Panc1 (cell line): ENCODE results near the gene DRAXIN. TPM values are rescaled to one million over a fixed set of nuclear protein-coding genes. Genes with fewer than 3 reads are reported as not detected.

ENCODE experiments used
- ATAC-seq: fragments of 200-7000 bp; cut with Tn5 transposase; 2 replicates; pipeline ENCODE4 v1.9.1; 2020; ENCODE audit warnings: mild to moderate bottlenecking, moderate library complexity
- BruUV-seq: library from RNA; stranded (reverse); fragments of 400-500 nt; replicated peaks from 2 replicates; lab custom pipeline; 2021; lab: Mats Ljungman, UMichigan
- CTCF ChIA-PET: fragments of 300-600 bp; sonication (Branson Sonifier 250); formaldehyde crosslinking; loops from one replicate; lab custom pipeline; 2022; ENCODE audit warnings: antibody characterized with exemption; lab: Charles Lee
- POLR2A ChIA-PET: fragments of 300-600 bp; sonication (Branson Sonifier 250); formaldehyde crosslinking; loops from one replicate; lab custom pipeline; 2022; ENCODE audit warnings: antibody characterized with exemption; lab: Charles Lee
- DNase-seq: peaks from one replicate; pipeline ENCODE4 v3.0.0-alpha.2; 2010; ENCODE audit warnings: low read depth, low spot score
- H3K27ac ChIP-seq: 2 replicates; pipeline ENCODE4 v1.5.1; 2011; ENCODE audit warnings: mild to moderate bottlenecking, low read length, inconsistent platforms
- H3K27me3 ChIP-seq: fragments of 200-500 bp; sonication (Bioruptor generic); 2 replicates; pipeline ENCODE4 v1.6.0; 2014; ENCODE audit warnings: low read length, inconsistent platforms; ENCODE audit not compliant: control insufficient read depth, insufficient read depth
- H3K36me3 ChIP-seq: fragments of 200-500 bp; sonication (Bioruptor generic); 2 replicates; pipeline ENCODE4 v1.5.1; 2014; ENCODE audit warnings: inconsistent platforms, mild to moderate bottlenecking, low read length, moderate library complexity; ENCODE audit not compliant: control insufficient read depth, insufficient read depth
- H3K4me1 ChIP-seq: 2 replicates; pipeline ENCODE4 v1.5.1; 2011; ENCODE audit warnings: inconsistent platforms, mild to moderate bottlenecking, low read length, moderate library complexity; ENCODE audit not compliant: control insufficient read depth, insufficient read depth
- H3K4me3 ChIP-seq, 2 experiments: 2 replicates each; pipeline ENCODE4 v1.5.1; 2011 to 2012; ENCODE audit warnings: low read depth in 2 of 2, low read length in 2 of 2, mild to moderate bottlenecking in 2 of 2, inconsistent platforms in 1 of 2, moderate library complexity in 1 of 2
- H3K9me3 ChIP-seq: fragments of 200-500 bp; sonication (Bioruptor generic); 2 replicates; pipeline ENCODE4 v1.5.1; 2014; ENCODE audit warnings: low read depth, mild to moderate bottlenecking, inconsistent platforms, low read length, moderate library complexity; ENCODE audit not compliant: control insufficient read depth, insufficient read depth
- CTCF ChIP-seq: fragments of 450-650 bp; IDR thresholded peaks from 2 replicates; pipeline ENCODE4 v1.5.1; 2017; ENCODE audit warnings: mild to moderate bottlenecking
- POLR2AphosphoS5 ChIP-seq: IDR thresholded peaks from 2 replicates; pipeline ENCODE4 v1.6.1; 2012; ENCODE audit warnings: mild to moderate bottlenecking, low read depth, low read length, moderate library complexity
- REST ChIP-seq, 2 experiments: IDR thresholded peaks; 2 replicates each; pipeline ENCODE4 v1.6.1; 2011 to 2012; ENCODE audit warnings: low read depth in 2 of 2, control low read depth in 1 of 2, low read length in 1 of 2, mild to moderate bottlenecking in 1 of 2, moderate library complexity in 1 of 2; ENCODE audit not compliant: insufficient read depth in 1 of 2
- SIN3A ChIP-seq: IDR thresholded peaks from 2 replicates; pipeline ENCODE4 v1.6.1; 2012; ENCODE audit warnings: low read depth, mild to moderate bottlenecking, low read length, moderate library complexity, borderline replicate concordance; ENCODE audit not compliant: insufficient read depth
- TCF7L2 ChIP-seq: IDR thresholded peaks from 2 replicates; pipeline ENCODE4 v1.6.1; 2011; ENCODE audit warnings: mild to moderate bottlenecking, low read depth, low read length, inconsistent platforms
- in situ Hi-C: cut with HindIII; loops from 2 replicates; pipeline ENCODE4 v1.10.0; 2016; ENCODE audit warnings: low sequenced_read_pairs, low pct_unique_long_range_greater_than_20kb
- intact Hi-C: fragments of 100-400 bp; cut with micrococcal nuclease; formaldehyde crosslinking; loops from one replicate; pipeline ENCODE4 v1.10.0; 2022; ENCODE audit not compliant: unreplicated experiment
- total RNA-seq: library from RNA; stranded (reverse); gene quantifications from one replicate; pipeline ENCODE4 v1.2.1, GENCODE V29; 2021; ENCODE audit not compliant: unreplicated experiment

DRAXIN gene
- total RNA-seq, 1 experiment from 2014 or later: 0.13 TPM

GRCh38 chr1:11741482-11741881 lies 50.0 kb downstream of the DRAXIN start:
- in situ Hi-C loops (no loop called here), intact Hi-C loops (no loop called here)
- H3K4me1 ChIP-seq: peaks cover 9% of the 10 kb centered on the region
- no peak for TF ChIP-seq TCF7L2
- TF ChIP-seq SIN3A: no peak
- TF ChIP-seq REST (IDR thresholded peaks at IDR 0.05; ENCODE audit: insufficient read depth in 1 of 2, low read depth in 2 of 2, low read length in 1 of 2): no peak
- no peak for TF ChIP-seq POLR2AphosphoS5
- TF ChIP-seq CTCF: no peak
- POLR2A ChIA-PET: no interaction called here
- DNase-seq (no peak), ATAC-seq (no peak)
- no TSS peak for BruUV-seq
- CTCF ChIA-PET: no interaction called here
- no peak overlapping the region for H3K4me3 ChIP-seq
- H3K27ac ChIP-seq: no peak overlapping the region
- H3K9me3 ChIP-seq: no peaks in the 10 kb centered on the region
- H3K36me3 ChIP-seq: no peaks in the 10 kb centered on the region; the same call in 1 of the 2 replicates
- H3K27me3 ChIP-seq: no peaks in the 10 kb centered on the region

GRCh38 chr1:11741919-11742558 lies 50.5 kb downstream of the DRAXIN start:
- H3K4me1 ChIP-seq: peaks cover 5% of the 10 kb centered on the region
- ChIA-PET CTCF (no interaction called here), POLR2A (no interaction called here)
- intact Hi-C loops: no loop called here
- ATAC-seq (no peak), DNase-seq (no peak)
- H3K27me3 ChIP-seq: no peaks in the 10 kb centered on the region
- BruUV-seq: no TSS peak
- H3K27ac ChIP-seq: no peak overlapping the region
- no peaks in the 10 kb centered on the region; the same call in 1 of the 2 replicates for H3K36me3 ChIP-seq
- in situ Hi-C loops: no loop called here
- no peak overlapping the region for H3K4me3 ChIP-seq
- no peak for TF ChIP-seq TCF7L2
- TF ChIP-seq SIN3A: no peak
- TF ChIP-seq CTCF: no peak
- TF ChIP-seq REST (IDR thresholded peaks at IDR 0.05; ENCODE audit: insufficient read depth in 1 of 2, low read depth in 2 of 2, low read length in 1 of 2): no peak
- TF ChIP-seq POLR2AphosphoS5: no peak
- H3K9me3 ChIP-seq: no peaks in the 10 kb centered on the region
